Esophagus squamous epithelium (tissue), 5 donors: Measurements from ENCODE around the gene RPLP1. TPM values are rescaled to one million over a fixed set of nuclear protein-coding genes. Genes with fewer than 3 reads are reported as not detected.

Experiments used
- DNase-seq: peaks from one replicate; lab custom pipeline; 2025; lab: John Stamatoyannopoulos, UW
- H3K27ac ChIP-seq, 4 donors: fragments of 200-600 bp; sonication (generic); one replicate each; pipeline ENCODE4 v1.5.1; 2016 to 2019; ENCODE audit warnings: mild to moderate bottlenecking in 1 of 4
- H3K27me3 ChIP-seq, 4 donors: fragments of 200-600 bp; sonication (generic); 1 replicate in 3 of 4; 2 replicates in 1 of 4; pipeline versions ENCODE4 v1.5.1 to v1.6.0; 2017 to 2021; ENCODE audit warnings: antibody characterized with exemption in 1 of 4
- H3K36me3 ChIP-seq, 3 donors: fragments of 200-600 bp; sonication (generic); one replicate each; pipeline ENCODE4 v1.5.1; 2016 to 2019
- H3K4me1 ChIP-seq, 3 donors: fragments of 200-600 bp; sonication (generic); one replicate each; pipeline ENCODE4 v1.5.1; 2017 to 2019
- H3K4me3 ChIP-seq, 4 donors: fragments of 200-600 bp; sonication (generic); 1 replicate in 3 of 4; 2 replicates in 1 of 4; pipeline ENCODE4 v1.5.1; 2016 to 2019; ENCODE audit warnings: mild to moderate bottlenecking in 2 of 4, moderate library complexity in 1 of 4
- H3K9me3 ChIP-seq, 3 donors: fragments of 200-600 bp; sonication (generic); one replicate each; pipeline ENCODE4 v1.5.1; 2016 to 2019
- CTCF ChIP-seq, 6 experiments: fragments of 450-650 bp in 4 of 6; fragments of 200-600 bp in 2 of 6; sonication (generic) in 2 of 6; IDR thresholded peaks; one replicate each; pipeline ENCODE4 v1.5.1; 2016 to 2019; ENCODE audit warnings: antibody characterized with exemption in 6 of 6, mild to moderate bottlenecking in 4 of 6, moderate library complexity in 4 of 6
- POLR2A ChIP-seq, 4 donors: fragments of 450-650 bp; IDR thresholded peaks; one replicate each; pipeline ENCODE4 v1.6.1; 2017; ENCODE audit warnings: antibody characterized with exemption in 4 of 4, mild to moderate bottlenecking in 4 of 4, moderate library complexity in 3 of 4
- WGBS, 2 donors: methylation state at CpG; one replicate each; pipeline ENCODE4 v1.1.5; 2018; 5-methylcytosine and 5-hydroxymethylcytosine counted together
- intact Hi-C: fragments of 100-400 bp; cut with DNase I; formaldehyde crosslinking; loops from one replicate; pipeline ENCODE4 v1.15.0; 2022
- total RNA-seq, 4 donors: library from RNA; depleted of rRNA; stranded (reverse); fragments of >200 nt; gene quantifications; one replicate each; pipeline ENCODE4 v1.1.0, GENCODE V29; 2016
- donor health status: DM: yes; HTN: yes; CAD: no.

RPLP1 gene
- total RNA-seq, 4 donors from 2014 or later = 358 to 1,172 (median 586) TPM

- WGBS, 2 donors = 0 to 1% methylated on average over 7 to 17 of the region's 29 CpGs
- Histone ChIP-seq H3K27me3 (no peaks in the 10 kb centered on the region), H3K27ac (peak overlapping the region; percentile 52 to 82 (median 75)), H3K4me1 (peaks cover 0 to 27% (median 3%) of the 10 kb centered on the region in 3 donors), H3K4me3 (peak overlapping the region; percentile 67 to 87 (median 78)), H3K9me3 (no peaks in the 10 kb centered on the region), H3K36me3 (no peaks in the 10 kb centered on the region)
- DNase-seq = no peak
- intact Hi-C loops = no loop called here
- TF ChIP-seq CTCF (IDR thresholded peaks at IDR 0.05) (no peak), POLR2A (IDR thresholded peaks at IDR 0.05) (no peak)
Measured at GRCh38 chr15:69414701-69415167, 37.9 kb upstream of the RPLP1 start.

GRCh38 chr15:69415381-69415780, 37.2 kb upstream of the RPLP1 start:
- intact Hi-C loops = no loop called here
- Histone ChIP-seq H3K4me3 (peak overlapping the region in 1 of 4 donors; percentile 84), H3K4me1 (peaks cover 0 to 27% (median 3%) of the 10 kb centered on the region in 3 donors), H3K27ac (no peak overlapping the region), H3K36me3 (no peaks in the 10 kb centered on the region), H3K27me3 (no peaks in the 10 kb centered on the region), H3K9me3 (no peaks in the 10 kb centered on the region)
- WGBS, 2 donors = 76 to 79% methylated on average over 3 of the region's 3 CpGs
- TF ChIP-seq CTCF (IDR thresholded peaks at IDR 0.05) (no peak), POLR2A (IDR thresholded peaks at IDR 0.05) (no peak)
- no peak for DNase-seq

- Histone ChIP-seq H3K36me3 (no peaks in the 10 kb centered on the region), H3K9me3 (no peaks in the 10 kb centered on the region), H3K4me3 (no peak overlapping the region), H3K27me3 (no peaks in the 10 kb centered on the region), H3K4me1 (peaks cover 0 to 27% (median 3%) of the 10 kb centered on the region in 3 donors), H3K27ac (no peak overlapping the region)
- TF ChIP-seq POLR2A (IDR thresholded peaks at IDR 0.05) (no peak), CTCF (IDR thresholded peaks at IDR 0.05) (no peak)
- DNase-seq = no peak
- intact Hi-C loops = no loop called here
Measured at GRCh38 chr15:69417581-69417980, 35.0 kb upstream of the RPLP1 start.

GRCh38 chr15:69421498-69421897, 31.1 kb upstream of the RPLP1 start:
- TF ChIP-seq CTCF (IDR thresholded peaks at IDR 0.05) (no peak), POLR2A (IDR thresholded peaks at IDR 0.05) (no peak)
- DNase-seq = no peak
- Histone ChIP-seq H3K4me1 (no peaks in the 10 kb centered on the region), H3K9me3 (no peaks in the 10 kb centered on the region), H3K27me3 (no peaks in the 10 kb centered on the region), H3K36me3 (peaks cover 0 to 4% (median 0%) of the 10 kb centered on the region in 3 donors), H3K27ac (no peak overlapping the region), H3K4me3 (no peak overlapping the region)
- intact Hi-C loops = no loop called here

GRCh38 chr15:69422336-69422895, 30.2 kb upstream of the RPLP1 start:
- WGBS, 2 donors = 43 to 59% methylated on average over 4 of the region's 4 CpGs
- TF ChIP-seq POLR2A (IDR thresholded peaks at IDR 0.05) (no peak), CTCF (IDR thresholded peaks at IDR 0.05) (no peak)
- no peaks in the 10 kb centered on the region for H3K9me3 ChIP-seq
- H3K4me1 ChIP-seq = no peaks in the 10 kb centered on the region
- no peaks in the 10 kb centered on the region for H3K27me3 ChIP-seq
- DNase-seq = no peak
- H3K27ac ChIP-seq = no peak overlapping the region
- peaks cover 0 to 13% (median 0%) of the 10 kb centered on the region in 3 donors for H3K36me3 ChIP-seq
- intact Hi-C loops = no loop called here
- no peak overlapping the region for H3K4me3 ChIP-seq
